ENCODE measurements around the gene FOXP1. TPM values are rescaled to one million over a fixed set of nuclear protein-coding genes. Genes with fewer than 3 reads are reported as not detected.
A peak's percentile ranks its signal among the peaks of the same experiment; 100 is the strongest.

Gene FOXP1
- total RNA-seq, 2 experiments from 2014 or later = 66.3 to 68.8 TPM

GRCh38 chr3:71601811-71602210 is 18.3 kb upstream of the FOXP1 start:
- Mint-ChIP-seq H3K4me1 (peaks cover 2% of the 10 kb centered on the region), H3K9me3 (ENCODE audit: low read depth) (peaks cover 2% of the 10 kb centered on the region), H3K36me3 (peaks cover 6% of the 10 kb centered on the region), H3K27ac (no peak overlapping the region), H3K4me3 (no peak overlapping the region), H3K27me3 (no peaks in the 10 kb centered on the region)
- no peak for DNase-seq
- CTCF ChIA-PET = interaction anchor here (0.9 kb wide), 1 partner anchor 15 kb away, joined by 3 read pairs; no protein-coding TSS in a partner anchor
- no peak for ATAC-seq

- CTCF ChIA-PET = interaction anchor here (0.6 kb wide), 1 partner anchor 17 kb away, joined by 4 read pairs; the partner anchor contains the start of gene FOXP1
- no peaks in the 10 kb centered on the region for H3K27me3 Mint-ChIP-seq
- DNase-seq (no peak), ATAC-seq (no peak)
- no peaks in the 10 kb centered on the region for H3K9me3 Mint-ChIP-seq (ENCODE audit: low read depth)
- H3K36me3 Mint-ChIP-seq = peaks cover 3% of the 10 kb centered on the region
- no peak overlapping the region for H3K4me3 Mint-ChIP-seq
- H3K27ac Mint-ChIP-seq = no peak overlapping the region
- peaks cover 2% of the 10 kb centered on the region for H3K4me1 Mint-ChIP-seq
Measured at GRCh38 chr3:71600646-71601288, 17.2 kb upstream of the FOXP1 start.

GRCh38 chr3:71599416-71599815 is 15.9 kb upstream of the FOXP1 start:
- Mint-ChIP-seq H3K4me3 (no peak overlapping the region), H3K9me3 (ENCODE audit: low read depth) (peaks cover 2% of the 10 kb centered on the region), H3K27ac (no peak overlapping the region), H3K4me1 (peaks cover 2% of the 10 kb centered on the region), H3K36me3 (peaks cover 3% of the 10 kb centered on the region), H3K27me3 (no peaks in the 10 kb centered on the region)
- CTCF ChIA-PET = no interaction called here
- ATAC-seq (no peak), DNase-seq (no peak)

DNA sequence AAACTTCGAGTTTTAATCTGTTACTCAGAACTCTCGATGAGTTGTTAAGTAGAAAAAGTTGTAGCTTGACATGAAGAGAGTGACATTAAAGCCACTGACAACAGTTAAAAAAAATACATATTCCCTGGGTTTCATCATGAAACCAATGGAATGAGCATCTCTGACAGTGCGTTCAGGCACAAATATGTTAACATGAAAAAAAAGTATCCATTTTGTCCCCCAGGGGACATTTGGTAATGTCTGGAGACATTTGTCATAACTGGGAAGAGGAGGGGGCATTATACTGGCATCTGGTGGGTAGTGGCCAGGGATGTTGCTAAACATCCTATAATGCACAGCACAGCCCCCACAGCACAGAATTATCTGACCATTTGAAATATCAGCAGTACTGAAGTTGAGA is 14.8 kb upstream of the FOXP1 start:
- Mint-ChIP-seq H3K27me3 (no peaks in the 10 kb centered on the region), H3K36me3 (peaks cover 3% of the 10 kb centered on the region), H3K9me3 (ENCODE audit: low read depth) (peaks cover 2% of the 10 kb centered on the region), H3K4me3 (no peak overlapping the region), H3K27ac (no peak overlapping the region), H3K4me1 (peaks cover 2% of the 10 kb centered on the region)
- ATAC-seq (no peak), DNase-seq (no peak)
- CTCF ChIA-PET = interaction anchor here (1.0 kb wide), 1 partner anchor 13 kb away, joined by 4 read pairs; no protein-coding TSS in a partner anchor

DNA sequence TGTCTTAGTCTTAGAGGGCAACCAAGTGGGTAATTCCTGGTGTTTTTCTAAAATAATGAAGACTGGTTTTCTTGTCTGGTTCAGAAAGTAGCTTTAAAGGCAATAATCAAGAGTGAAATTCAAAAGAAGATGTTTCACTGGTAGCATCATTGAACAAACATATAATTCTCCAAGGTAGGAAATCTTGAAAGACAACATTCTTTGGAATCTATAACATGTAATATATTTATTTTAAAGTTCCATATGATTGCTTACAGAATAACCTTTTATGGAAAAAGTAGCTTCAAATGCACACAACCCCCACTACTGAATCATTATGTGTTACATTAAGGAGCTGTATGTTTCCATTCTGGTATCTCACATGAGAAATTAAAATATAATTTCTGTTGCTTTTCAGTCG is 13.8 kb upstream of the FOXP1 start:
- Mint-ChIP-seq H3K4me1 (peaks cover 2% of the 10 kb centered on the region), H3K36me3 (peaks cover 3% of the 10 kb centered on the region), H3K27ac (no peak overlapping the region), H3K27me3 (no peaks in the 10 kb centered on the region), H3K9me3 (ENCODE audit: low read depth) (peaks cover 2% of the 10 kb centered on the region), H3K4me3 (no peak overlapping the region)
- CTCF ChIA-PET = no interaction called here
- DNase-seq = no peak
- ATAC-seq = no peak

DNA sequence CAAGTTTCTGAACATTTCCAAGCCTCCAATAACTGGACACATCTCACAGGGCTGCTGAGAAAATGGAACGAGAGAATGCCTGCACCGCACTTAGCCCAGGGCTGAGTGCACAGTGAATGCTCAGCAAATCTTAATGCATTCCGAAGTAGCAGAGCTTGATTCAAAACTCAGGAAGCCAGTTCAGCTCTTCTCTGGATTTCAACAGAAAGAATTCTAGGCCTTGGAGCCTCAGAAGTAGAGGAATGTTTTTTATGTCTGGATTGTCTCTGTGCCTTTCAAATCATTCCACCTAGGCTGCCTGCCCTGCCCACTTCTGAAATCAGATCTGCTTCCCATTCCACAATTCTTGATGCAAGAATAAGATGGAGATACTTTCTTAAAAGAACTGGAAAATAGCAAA is 9.6 kb upstream of the FOXP1 start:
- DNase-seq (no peak), ATAC-seq (no peak)
- no peak overlapping the region for H3K27ac Mint-ChIP-seq
- H3K4me1 Mint-ChIP-seq = no peaks in the 10 kb centered on the region
- H3K4me3 Mint-ChIP-seq = no peak overlapping the region
- CTCF ChIA-PET = no interaction called here
- H3K9me3 Mint-ChIP-seq (ENCODE audit: low read depth) = peaks cover 2% of the 10 kb centered on the region
- H3K27me3 Mint-ChIP-seq = no peaks in the 10 kb centered on the region
- H3K36me3 Mint-ChIP-seq = peaks cover 1% of the 10 kb centered on the region

GRCh38 chr3:71591101-71591500 is 7.6 kb upstream of the FOXP1 start:
- Mint-ChIP-seq H3K4me3 (no peak overlapping the region), H3K27ac (no peak overlapping the region), H3K36me3 (peaks cover under 1% of the 10 kb centered on the region), H3K9me3 (ENCODE audit: low read depth) (peaks cover 2% of the 10 kb centered on the region), H3K4me1 (peaks cover 2% of the 10 kb centered on the region), H3K27me3 (no peaks in the 10 kb centered on the region)
- DNase-seq = no peak
- CTCF ChIA-PET = no interaction called here
- no peak for ATAC-seq

GRCh38 chr3:71589132-71589531 is 5.6 kb upstream of the FOXP1 start:
- Mint-ChIP-seq H3K36me3 (no peaks in the 10 kb centered on the region), H3K27me3 (no peaks in the 10 kb centered on the region), H3K4me3 (no peak overlapping the region), H3K27ac (no peak overlapping the region), H3K9me3 (ENCODE audit: low read depth) (no peaks in the 10 kb centered on the region), H3K4me1 (peaks cover 12% of the 10 kb centered on the region)
- ATAC-seq = no peak
- no peak for DNase-seq
- CTCF ChIA-PET = interaction anchor here (1.4 kb wide), 1 partner anchor 78 kb away, joined by 3 read pairs; no protein-coding TSS in a partner anchor

DNA sequence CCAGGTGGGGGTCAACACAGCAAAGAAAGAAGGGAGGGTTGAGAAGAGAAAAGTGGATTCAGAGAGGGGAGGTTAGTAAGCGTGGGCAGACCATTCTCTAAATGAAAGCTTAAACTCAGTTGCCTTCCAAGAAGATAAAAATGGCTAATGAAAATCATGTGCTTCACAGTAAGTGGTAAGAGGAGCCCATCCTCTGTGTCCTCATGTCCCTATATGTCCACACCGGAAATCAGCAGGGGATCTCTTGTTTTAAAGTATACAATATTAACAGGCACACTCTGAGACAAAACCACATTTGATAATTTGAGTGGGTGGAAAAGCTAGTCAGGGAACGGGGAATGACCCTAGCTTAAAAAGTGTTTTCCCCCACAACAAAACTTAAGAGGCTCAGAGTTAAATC is 4.4 kb upstream of the FOXP1 start:
- no peaks in the 10 kb centered on the region for H3K9me3 Mint-ChIP-seq (ENCODE audit: low read depth)
- ATAC-seq = no peak
- CTCF ChIA-PET = interaction anchor here (1.2 kb wide), 1 partner anchor 1037 kb away, joined by 3 read pairs; no protein-coding TSS in a partner anchor
- no peaks in the 10 kb centered on the region for H3K27me3 Mint-ChIP-seq
- H3K4me3 Mint-ChIP-seq = no peak overlapping the region
- H3K36me3 Mint-ChIP-seq = no peaks in the 10 kb centered on the region
- H3K4me1 Mint-ChIP-seq = peaks cover 13% of the 10 kb centered on the region
- H3K27ac Mint-ChIP-seq = no peak overlapping the region
- no peak for DNase-seq

GRCh38 chr3:71586810-71587242 is 3.3 kb upstream of the FOXP1 start:
- Mint-ChIP-seq H3K4me1 (peaks cover 18% of the 10 kb centered on the region), H3K27me3 (peaks cover 3% of the 10 kb centered on the region), H3K27ac (no peak overlapping the region), H3K36me3 (no peaks in the 10 kb centered on the region), H3K4me3 (no peak overlapping the region), H3K9me3 (ENCODE audit: low read depth) (no peaks in the 10 kb centered on the region)
- ATAC-seq (no peak), DNase-seq (no peak)
- CTCF ChIA-PET = interaction anchor here (0.7 to 2.0 kb wide), 5 partner anchors 15 to 1036 kb away, joined by 3 to 4 read pairs (median 3); no protein-coding TSS in a partner anchor

- no peaks in the 10 kb centered on the region for H3K9me3 Mint-ChIP-seq (ENCODE audit: low read depth)
- H3K4me1 Mint-ChIP-seq = peaks cover 19% of the 10 kb centered on the region
- ATAC-seq = no peak
- CTCF ChIA-PET = interaction anchor here (0.6 to 2.0 kb wide), 6 partner anchors 12 to 355 kb away, joined by 3 to 4 read pairs (median 3); no protein-coding TSS in a partner anchor
- peaks cover 4% of the 10 kb centered on the region for H3K27me3 Mint-ChIP-seq
- H3K27ac Mint-ChIP-seq = no peak overlapping the region
- no peaks in the 10 kb centered on the region for H3K36me3 Mint-ChIP-seq
- no peak for DNase-seq
- no peak overlapping the region for H3K4me3 Mint-ChIP-seq
Measured at GRCh38 chr3:71585887-71586809, 2.6 kb upstream of the FOXP1 start.

- H3K36me3 Mint-ChIP-seq = no peaks in the 10 kb centered on the region
- H3K9me3 Mint-ChIP-seq (ENCODE audit: low read depth) = no peaks in the 10 kb centered on the region
- peaks cover 14% of the 10 kb centered on the region for H3K27me3 Mint-ChIP-seq
- H3K4me1 Mint-ChIP-seq = peaks cover 25% of the 10 kb centered on the region
- CTCF ChIA-PET = interaction anchor here (0.6 to 2.0 kb wide), 4 partner anchors 13 to 146 kb away, joined by 3 to 5 read pairs (median 4); no protein-coding TSS in a partner anchor
- H3K27ac Mint-ChIP-seq = no peak overlapping the region
- peak overlapping the region; percentile 84 for H3K4me3 Mint-ChIP-seq
- DNase-seq (no peak), ATAC-seq (no peak)
Measured at GRCh38 chr3:71585131-71585530, 1.6 kb upstream of the FOXP1 start.

- Mint-ChIP-seq H3K27ac (peak overlapping the region; percentile 71), H3K4me1 (peaks cover 25% of the 10 kb centered on the region), H3K36me3 (no peaks in the 10 kb centered on the region), H3K9me3 (ENCODE audit: low read depth) (no peaks in the 10 kb centered on the region), H3K27me3 (peaks cover 20% of the 10 kb centered on the region), H3K4me3 (peak overlapping the region; percentile 84)
- peak; percentile 60 for DNase-seq
- no peak for ATAC-seq
- CTCF ChIA-PET = interaction anchor here (1.4 kb wide), 1 partner anchor 141 kb away, joined by 5 read pairs; no protein-coding TSS in a partner anchor
Measured at GRCh38 chr3:71584394-71585011, 975 bp upstream of the FOXP1 start.
